ENCODE data around the gene SSRP1. TPM values are rescaled to one million over a fixed set of nuclear protein-coding genes. Genes with fewer than 3 reads are reported as not detected.

SSRP1 gene
- total RNA-seq, 2 experiments from 2014 or later = 127 to 130 TPM

GRCh38 chr11:57313071-57313787, 22.5 kb downstream of the SSRP1 start:
- ATAC-seq (ENCODE audit: low read depth) (no peak), DNase-seq (no peak)
- Mint-ChIP-seq H3K27me3 (no peaks in the 10 kb centered on the region), H3K4me3 (no peak overlapping the region), H3K27ac (no peak overlapping the region), H3K36me3 (peaks cover 3% of the 10 kb centered on the region), H3K4me1 (peaks cover 15% of the 10 kb centered on the region), H3K9me3 (no peaks in the 10 kb centered on the region)
- POLR2A ChIA-PET = no interaction called here

- Mint-ChIP-seq H3K4me1 (peaks cover 13% of the 10 kb centered on the region), H3K27ac (peak overlapping the region; percentile 56), H3K27me3 (no peaks in the 10 kb centered on the region), H3K36me3 (peaks cover 2% of the 10 kb centered on the region), H3K4me3 (peak overlapping the region; percentile 55), H3K9me3 (no peaks in the 10 kb centered on the region)
- POLR2A ChIA-PET = interaction anchor here (1.6 kb wide), 1 partner anchor 22 kb away, joined by 11 read pairs; the partner anchor contains the start of gene SSRP1
- DNase-seq (no peak), ATAC-seq (ENCODE audit: low read depth) (no peak)
Measured at GRCh38 chr11:57312511-57313021, 23.1 kb downstream of the SSRP1 start.

- peak; percentile 82 for DNase-seq
- peaks cover 2% of the 10 kb centered on the region for H3K36me3 Mint-ChIP-seq
- H3K4me3 Mint-ChIP-seq = peak overlapping the region; percentile 79
- ATAC-seq (ENCODE audit: low read depth) = peak; percentile 97
- peaks cover 15% of the 10 kb centered on the region for H3K4me1 Mint-ChIP-seq
- H3K27ac Mint-ChIP-seq = peak overlapping the region; percentile 59
- POLR2A ChIA-PET = interaction anchor here (0.6 to 2.1 kb wide), 3 partner anchors 14 to 984 kb away, joined by 3 to 25 read pairs (median 11); partner anchors contain the start of genes SSRP1 and TNKS1BP1
- no peaks in the 10 kb centered on the region for H3K9me3 Mint-ChIP-seq
- H3K27me3 Mint-ChIP-seq = no peaks in the 10 kb centered on the region
Measured at GRCh38 chr11:57311109-57311936, 24.4 kb downstream of the SSRP1 start.

- H3K4me3 Mint-ChIP-seq = peak overlapping the region; percentile 79
- no peaks in the 10 kb centered on the region for H3K9me3 Mint-ChIP-seq
- peaks cover 15% of the 10 kb centered on the region for H3K4me1 Mint-ChIP-seq
- peaks cover 2% of the 10 kb centered on the region for H3K36me3 Mint-ChIP-seq
- peak overlapping the region; percentile 9 for H3K27ac Mint-ChIP-seq
- no peak for ATAC-seq (ENCODE audit: low read depth)
- no peak for DNase-seq
- POLR2A ChIA-PET = interaction anchor here (2.1 kb wide), 1 partner anchor 15 kb away, joined by 25 read pairs; the partner anchor contains the start of gene TNKS1BP1
- H3K27me3 Mint-ChIP-seq = no peaks in the 10 kb centered on the region
Measured at GRCh38 chr11:57310630-57311086, 25.0 kb downstream of the SSRP1 start.

GRCh38 chr11:57310091-57310490, 25.6 kb downstream of the SSRP1 start:
- H3K4me3 Mint-ChIP-seq = no peak overlapping the region
- H3K36me3 Mint-ChIP-seq = peaks cover 2% of the 10 kb centered on the region
- DNase-seq = no peak
- H3K27ac Mint-ChIP-seq = no peak overlapping the region
- POLR2A ChIA-PET = interaction anchor here (2.1 kb wide), 1 partner anchor 15 kb away, joined by 25 read pairs; the partner anchor contains the start of gene TNKS1BP1
- no peaks in the 10 kb centered on the region for H3K27me3 Mint-ChIP-seq
- H3K4me1 Mint-ChIP-seq = peaks cover 15% of the 10 kb centered on the region
- ATAC-seq (ENCODE audit: low read depth) = no peak
- no peaks in the 10 kb centered on the region for H3K9me3 Mint-ChIP-seq

- Mint-ChIP-seq H3K27me3 (no peaks in the 10 kb centered on the region), H3K4me3 (no peak overlapping the region), H3K9me3 (no peaks in the 10 kb centered on the region), H3K36me3 (peaks cover 2% of the 10 kb centered on the region), H3K4me1 (peaks cover 15% of the 10 kb centered on the region), H3K27ac (no peak overlapping the region)
- DNase-seq (no peak), ATAC-seq (ENCODE audit: low read depth) (no peak)
- POLR2A ChIA-PET = no interaction called here
Measured at GRCh38 chr11:57309106-57310059, 26.3 kb downstream of the SSRP1 start.

- POLR2A ChIA-PET = interaction anchor here (0.7 kb wide), 1 partner anchor 117 kb away, joined by 3 read pairs; no protein-coding TSS in a partner anchor
- ATAC-seq (ENCODE audit: low read depth) (no peak), DNase-seq (no peak)
- H3K4me1 Mint-ChIP-seq = peaks cover 17% of the 10 kb centered on the region
- H3K4me3 Mint-ChIP-seq = no peak overlapping the region
- no peaks in the 10 kb centered on the region for H3K9me3 Mint-ChIP-seq
- H3K36me3 Mint-ChIP-seq = no peaks in the 10 kb centered on the region
- H3K27ac Mint-ChIP-seq = no peak overlapping the region
- no peaks in the 10 kb centered on the region for H3K27me3 Mint-ChIP-seq
Measured at GRCh38 chr11:57308426-57309060, 27.1 kb downstream of the SSRP1 start.

- Mint-ChIP-seq H3K27me3 (no peaks in the 10 kb centered on the region), H3K4me3 (no peak overlapping the region), H3K9me3 (no peaks in the 10 kb centered on the region), H3K27ac (no peak overlapping the region), H3K4me1 (peaks cover 17% of the 10 kb centered on the region), H3K36me3 (no peaks in the 10 kb centered on the region)
- ATAC-seq (ENCODE audit: low read depth) (no peak), DNase-seq (no peak)
- POLR2A ChIA-PET = interaction anchor here (0.7 to 1.1 kb wide), 2 partner anchors 18 to 117 kb away, joined by 3 read pairs; no protein-coding TSS in a partner anchor
Measured at GRCh38 chr11:57307666-57308270, 27.9 kb downstream of the SSRP1 start.

- ATAC-seq (ENCODE audit: low read depth) (no peak), DNase-seq (no peak)
- no peak overlapping the region for H3K4me3 Mint-ChIP-seq
- POLR2A ChIA-PET = interaction anchor here (1.1 kb wide), 1 partner anchor 18 kb away, joined by 3 read pairs; no protein-coding TSS in a partner anchor
- H3K9me3 Mint-ChIP-seq = no peaks in the 10 kb centered on the region
- no peaks in the 10 kb centered on the region for H3K36me3 Mint-ChIP-seq
- no peaks in the 10 kb centered on the region for H3K27me3 Mint-ChIP-seq
- H3K27ac Mint-ChIP-seq = no peak overlapping the region
- H3K4me1 Mint-ChIP-seq = peaks cover 13% of the 10 kb centered on the region
Measured at GRCh38 chr11:57306940-57307565, 28.6 kb downstream of the SSRP1 start.

GRCh38 chr11:57306161-57306876, 29.4 kb downstream of the SSRP1 start:
- ATAC-seq (ENCODE audit: low read depth) (no peak), DNase-seq (no peak)
- H3K9me3 Mint-ChIP-seq = no peaks in the 10 kb centered on the region
- H3K27me3 Mint-ChIP-seq = no peaks in the 10 kb centered on the region
- H3K4me1 Mint-ChIP-seq = peaks cover 10% of the 10 kb centered on the region
- H3K36me3 Mint-ChIP-seq = peaks cover 2% of the 10 kb centered on the region
- no peak overlapping the region for H3K27ac Mint-ChIP-seq
- H3K4me3 Mint-ChIP-seq = no peak overlapping the region
- POLR2A ChIA-PET = no interaction called here

GRCh38 chr11:57305523-57305922, 30.2 kb downstream of the SSRP1 start:
- H3K27me3 Mint-ChIP-seq = no peaks in the 10 kb centered on the region
- no peak overlapping the region for H3K4me3 Mint-ChIP-seq
- no peaks in the 10 kb centered on the region for H3K9me3 Mint-ChIP-seq
- no peak overlapping the region for H3K27ac Mint-ChIP-seq
- DNase-seq = no peak
- POLR2A ChIA-PET = no interaction called here
- ATAC-seq (ENCODE audit: low read depth) = no peak
- H3K4me1 Mint-ChIP-seq = peaks cover 6% of the 10 kb centered on the region
- peaks cover 9% of the 10 kb centered on the region for H3K36me3 Mint-ChIP-seq

Measured in activated naive CD8-positive, alpha-beta T cell treated with anti-CD3 and anti-CD28 coated beads, Interleukin-2, amount 10 ng/mL, durations not matched to agents 7 days and 5 days (primary cell).